Naive B cell (primary cell): Measurements from ENCODE around the gene ETV1. TPM values are rescaled to one million over a fixed set of nuclear protein-coding genes. Genes with fewer than 3 reads are reported as not detected.

Experiments
- ATAC-seq, 2 donors: fragments of 150-1000 bp; cut with Tn5 transposase; 2 replicates each; pipeline ENCODE4 v1.10.0; 2021; ENCODE audit warnings: low read depth in 2 of 2, mild to moderate bottlenecking in 2 of 2, moderate library complexity in 2 of 2
- DNase-seq: peaks from one replicate; pipeline ENCODE4 v3.0.0; 2022
- H3K27ac Mint-ChIP-seq, 6 donors: one replicate each; pipeline ENCODE4 v1.8.0; 2020 to 2022; ENCODE audit warnings: mild to moderate bottlenecking in 6 of 6, mixed read lengths in 6 of 6, moderate library complexity in 5 of 6, inconsistent platforms in 2 of 6
- H3K27me3 Mint-ChIP-seq, 3 donors: one replicate each; pipeline ENCODE4 v1.8.0; 2021 to 2022; ENCODE audit warnings: mixed read lengths in 3 of 3, mild to moderate bottlenecking in 1 of 3
- H3K36me3 Mint-ChIP-seq, 2 donors: one replicate each; pipeline ENCODE4 v1.8.0; 2020 to 2022; ENCODE audit warnings: mixed read lengths in 2 of 2, inconsistent platforms in 1 of 2, mild to moderate bottlenecking in 1 of 2
- H3K4me1 Mint-ChIP-seq, 3 donors: one replicate each; pipeline ENCODE4 v1.8.0; 2020 to 2022; ENCODE audit warnings: mixed read lengths in 3 of 3, inconsistent platforms in 1 of 3, mild to moderate bottlenecking in 1 of 3, moderate library complexity in 1 of 3
- H3K4me3 Mint-ChIP-seq, 8 donors: one replicate each; pipeline ENCODE4 v1.8.0; 2020 to 2022; ENCODE audit warnings: mild to moderate bottlenecking in 8 of 8, mixed read lengths in 8 of 8, moderate library complexity in 8 of 8, inconsistent platforms in 2 of 8
- H3K9me3 Mint-ChIP-seq, 7 donors: one replicate each; pipeline ENCODE4 v1.8.0; 2020 to 2022; ENCODE audit warnings: mixed read lengths in 7 of 7, mild to moderate bottlenecking in 5 of 7, inconsistent platforms in 2 of 7, moderate library complexity in 1 of 7
- polyA plus RNA-seq, 6 donors: library from polyadenylated mRNA; unstranded; fragments of 300-500 nt; fragmentation: Illumina TruSeq; gene quantifications; one replicate each; pipeline ENCODE4 v1.2.3, GENCODE V29; 2021; ENCODE audit warnings: low read depth in 6 of 6

ETV1 gene
- polyA plus RNA-seq, 6 donors from 2014 or later: not detected

DNA sequence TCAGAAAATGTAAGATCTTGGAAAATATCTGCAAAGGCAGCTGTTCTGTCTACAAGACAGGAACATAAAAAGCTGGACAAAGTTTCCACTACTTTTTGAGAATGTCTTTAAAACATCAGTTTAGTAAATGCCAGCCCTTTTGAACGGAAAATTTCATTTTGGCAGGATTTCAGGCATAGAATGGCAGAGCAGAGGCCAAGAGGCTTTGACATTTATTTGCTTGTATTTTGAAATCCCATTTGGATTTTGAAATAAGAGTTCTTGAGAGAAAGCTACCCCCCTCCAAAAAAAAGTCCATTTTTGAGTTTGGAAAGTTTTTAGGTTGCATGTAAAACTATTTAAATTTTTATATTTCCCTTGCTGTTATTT lies 3.1 kb upstream of the ETV1 start:
- ATAC-seq: no peak
- peaks cover 0 to 8% (median 0%) of the 10 kb centered on the region in 3 donors for H3K27me3 Mint-ChIP-seq
- no peaks in the 10 kb centered on the region for H3K36me3 Mint-ChIP-seq
- H3K4me3 Mint-ChIP-seq: no peak overlapping the region
- H3K27ac Mint-ChIP-seq: no peak overlapping the region
- H3K9me3 Mint-ChIP-seq: peaks cover 0 to 4% (median 0%) of the 10 kb centered on the region in 7 donors
- DNase-seq: no peak
- H3K4me1 Mint-ChIP-seq: no peaks in the 10 kb centered on the region

DNA sequence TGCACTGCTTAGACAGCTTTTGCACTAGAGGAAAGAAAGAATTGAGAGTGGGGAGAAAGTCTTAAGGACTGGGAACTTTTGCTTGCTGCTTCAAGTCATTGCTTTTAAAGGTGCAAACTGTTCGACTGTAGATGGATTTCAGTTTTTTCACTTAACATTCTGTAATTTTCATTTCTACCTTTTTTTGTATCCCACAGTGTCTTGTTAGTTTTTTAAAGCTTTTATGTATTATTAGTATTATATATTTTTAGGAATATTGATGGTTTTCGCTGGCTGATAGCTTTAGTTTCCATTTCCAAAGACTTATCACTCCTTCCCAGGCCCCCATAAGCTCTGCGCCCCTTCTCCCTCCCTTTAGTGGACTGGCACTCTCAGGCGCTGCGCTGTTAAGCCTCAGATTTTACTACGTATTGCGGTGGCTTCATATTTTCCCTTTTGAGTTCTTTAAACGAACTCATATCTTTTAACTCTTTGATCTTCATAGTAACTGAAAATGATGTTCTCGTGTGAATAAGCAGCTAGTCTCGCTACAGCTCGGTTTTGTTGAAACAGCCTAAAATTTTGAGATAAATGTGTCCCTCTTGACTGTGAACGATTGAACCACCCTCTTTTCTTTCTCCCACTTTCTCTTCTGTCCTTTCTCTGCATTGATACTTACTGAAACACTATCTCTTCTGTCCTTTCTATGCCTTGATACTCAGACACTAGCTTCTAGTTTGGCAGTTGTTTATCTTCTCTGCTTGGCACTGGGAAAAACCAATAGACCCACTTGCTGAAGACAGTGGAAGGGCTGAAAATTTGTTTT lies 2.5 kb upstream of the ETV1 start:
- no peaks in the 10 kb centered on the region for H3K36me3 Mint-ChIP-seq
- no peak overlapping the region for H3K4me3 Mint-ChIP-seq
- H3K4me1 Mint-ChIP-seq: no peaks in the 10 kb centered on the region
- ATAC-seq: no peak
- H3K9me3 Mint-ChIP-seq: peaks cover 0 to 5% (median 0%) of the 10 kb centered on the region in 7 donors
- no peak overlapping the region for H3K27ac Mint-ChIP-seq
- no peak for DNase-seq
- peaks cover 0 to 8% (median 0%) of the 10 kb centered on the region in 3 donors for H3K27me3 Mint-ChIP-seq

DNA sequence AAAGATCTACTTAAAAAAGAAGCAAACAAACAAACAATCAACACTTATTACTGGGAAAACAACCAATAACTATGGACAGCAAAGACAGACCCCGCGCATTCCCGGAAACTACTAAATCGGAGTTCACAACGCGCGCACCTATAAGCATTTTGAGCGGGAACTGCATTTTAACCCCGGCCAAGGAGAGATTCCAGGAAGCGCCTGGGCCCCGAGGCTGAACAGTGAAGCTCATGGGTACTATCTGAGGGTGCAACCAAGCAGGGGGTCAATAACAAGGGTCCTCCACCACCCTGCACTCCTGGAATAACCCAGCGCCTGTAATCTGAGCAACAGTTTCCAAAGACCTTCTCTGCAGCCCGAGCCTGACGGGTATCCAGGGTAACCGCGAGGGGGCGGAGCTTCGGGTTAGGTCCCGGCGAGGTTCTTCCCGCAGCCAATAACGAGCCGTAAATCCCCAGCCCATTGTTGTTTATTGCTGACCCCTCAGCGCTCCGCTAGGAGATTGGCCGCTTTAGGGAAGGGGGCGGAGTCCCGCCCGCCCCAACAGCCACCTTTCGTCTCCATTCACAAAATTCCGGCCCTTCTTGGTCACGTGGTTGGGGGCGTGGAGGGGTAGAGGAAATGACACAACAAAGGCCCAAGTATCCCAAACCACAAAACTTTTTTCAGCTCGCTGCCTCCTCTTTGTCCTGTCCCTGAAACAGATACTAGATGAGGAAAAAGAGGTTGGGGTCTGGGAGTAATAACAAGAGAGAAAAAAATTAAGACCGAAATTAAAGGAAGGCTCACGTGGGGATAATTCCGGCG lies 1.7 kb upstream of the ETV1 start:
- Mint-ChIP-seq H3K4me3 (no peak overlapping the region), H3K27ac (no peak overlapping the region), H3K9me3 (peaks cover 0 to 2% (median 0%) of the 10 kb centered on the region in 7 donors), H3K36me3 (no peaks in the 10 kb centered on the region), H3K27me3 (peaks cover 0 to 8% (median 7%) of the 10 kb centered on the region in 3 donors), H3K4me1 (no peaks in the 10 kb centered on the region)
- ATAC-seq (peak; percentile 13 to 24), DNase-seq (peak; percentile 2)

DNA sequence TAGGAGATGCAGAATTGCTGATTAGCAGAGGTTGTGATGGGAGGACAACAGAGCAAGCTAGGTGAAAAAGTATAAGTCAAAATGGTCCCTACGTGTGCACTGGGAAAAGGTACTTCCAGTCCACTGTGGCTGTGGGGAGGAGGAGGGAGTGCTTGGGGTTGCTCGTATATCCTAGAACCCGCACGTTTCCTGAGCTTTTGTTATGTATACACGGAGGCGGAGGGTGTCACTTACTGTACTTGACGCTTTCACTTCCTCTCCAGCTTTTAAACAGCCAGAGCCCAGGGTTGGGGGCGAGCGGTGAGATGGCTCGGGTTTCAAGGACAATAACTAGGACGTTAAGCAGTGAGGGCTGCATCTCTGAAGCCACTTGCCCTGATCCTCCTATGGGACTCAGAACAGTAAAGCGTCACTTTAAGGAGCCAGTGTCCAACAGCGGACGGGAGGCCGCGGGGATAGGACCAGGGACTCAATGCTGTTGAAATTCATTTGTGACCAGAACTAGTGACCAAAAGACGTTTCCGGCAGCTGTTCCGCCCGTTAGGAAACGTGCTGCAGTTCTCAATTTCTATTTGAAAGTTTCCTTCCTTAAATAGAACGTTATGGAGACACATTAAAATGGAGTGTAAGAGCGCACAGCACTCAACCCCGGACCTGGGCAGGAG lies 985 bp upstream of the ETV1 start:
- ATAC-seq: peak; percentile 76 to 78
- Mint-ChIP-seq H3K4me3 (no peak overlapping the region), H3K36me3 (no peaks in the 10 kb centered on the region), H3K4me1 (no peaks in the 10 kb centered on the region), H3K27ac (no peak overlapping the region), H3K27me3 (peaks cover 0 to 12% (median 8%) of the 10 kb centered on the region in 3 donors), H3K9me3 (peaks cover 0 to 2% (median 0%) of the 10 kb centered on the region in 7 donors)
- DNase-seq: peak; percentile 24

DNA sequence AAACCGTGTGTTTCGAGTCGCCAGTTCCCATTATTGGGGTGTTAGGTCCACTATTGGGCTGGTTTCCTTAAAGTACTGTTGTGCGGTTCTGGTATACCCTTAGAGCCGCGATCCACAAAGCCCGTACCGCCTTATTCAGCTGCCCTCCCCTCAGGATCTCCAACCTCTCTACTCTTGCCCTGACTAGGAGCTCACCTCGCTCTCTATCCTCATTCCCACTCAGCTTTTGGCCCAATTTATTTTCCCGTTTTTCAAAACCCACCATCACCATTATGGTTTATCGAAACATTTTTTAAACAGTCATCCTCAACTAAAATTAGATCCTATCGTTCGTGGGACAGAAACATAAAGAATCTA lies 461 bp upstream of the ETV1 start:
- Mint-ChIP-seq H3K27me3 (peaks cover 0 to 12% (median 8%) of the 10 kb centered on the region in 3 donors), H3K4me3 (no peak overlapping the region), H3K4me1 (no peaks in the 10 kb centered on the region), H3K27ac (no peak overlapping the region), H3K9me3 (peaks cover 0 to 2% (median 0%) of the 10 kb centered on the region in 7 donors), H3K36me3 (no peaks in the 10 kb centered on the region)
- no peak for DNase-seq
- no peak for ATAC-seq

DNA sequence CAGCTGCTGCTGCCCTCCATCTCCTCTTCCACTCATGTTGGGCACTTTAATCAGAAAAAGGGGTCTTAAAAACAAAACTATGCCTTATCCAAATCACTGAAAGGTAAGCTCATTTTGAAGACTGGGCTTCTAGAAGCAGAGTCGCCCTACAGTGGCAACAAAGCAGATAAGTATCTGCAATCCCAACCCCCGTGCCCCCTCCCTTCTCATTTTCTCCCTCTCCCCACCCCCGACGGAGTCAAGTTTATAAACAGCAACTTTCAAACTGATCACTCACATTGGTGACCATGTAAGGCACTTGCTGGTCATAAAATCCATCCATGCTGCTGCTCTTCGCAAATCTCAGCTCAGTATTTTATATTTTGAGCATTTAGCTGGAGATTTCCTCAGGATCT lies 738 bp downstream of the ETV1 start:
- H3K4me1 Mint-ChIP-seq: no peaks in the 10 kb centered on the region
- H3K36me3 Mint-ChIP-seq: no peaks in the 10 kb centered on the region
- H3K4me3 Mint-ChIP-seq: no peak overlapping the region
- H3K9me3 Mint-ChIP-seq: peaks cover 0 to 2% (median 0%) of the 10 kb centered on the region in 7 donors
- H3K27me3 Mint-ChIP-seq: peaks cover 0 to 12% (median under 1%) of the 10 kb centered on the region in 3 donors
- no peak for ATAC-seq
- no peak for DNase-seq
- H3K27ac Mint-ChIP-seq: no peak overlapping the region

DNA sequence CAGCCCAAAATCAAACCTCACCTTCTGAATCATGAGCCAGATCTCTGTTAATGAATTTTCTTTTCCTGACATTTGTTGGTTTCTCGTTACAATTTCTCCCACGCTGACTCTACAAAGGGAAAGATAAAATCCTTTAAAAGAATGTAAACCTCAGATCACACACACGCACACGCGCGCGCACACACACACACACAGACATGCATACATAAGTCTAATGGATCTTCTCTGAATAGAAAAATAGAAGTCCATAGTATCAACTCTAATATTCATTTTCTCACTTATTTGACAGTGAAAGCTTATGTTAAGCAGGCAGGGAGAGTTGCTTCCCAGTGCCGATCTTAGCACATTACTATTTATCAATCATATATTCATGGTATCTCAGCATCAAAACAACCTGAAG lies 1.4 kb downstream of the ETV1 start:
- peaks cover 0 to 12% (median 1%) of the 10 kb centered on the region in 3 donors for H3K27me3 Mint-ChIP-seq
- no peaks in the 10 kb centered on the region for H3K36me3 Mint-ChIP-seq
- no peak overlapping the region for H3K27ac Mint-ChIP-seq
- no peak overlapping the region for H3K4me3 Mint-ChIP-seq
- no peaks in the 10 kb centered on the region for H3K4me1 Mint-ChIP-seq
- ATAC-seq (no peak), DNase-seq (no peak)
- peaks cover 0 to 2% (median 0%) of the 10 kb centered on the region in 7 donors for H3K9me3 Mint-ChIP-seq

DNA sequence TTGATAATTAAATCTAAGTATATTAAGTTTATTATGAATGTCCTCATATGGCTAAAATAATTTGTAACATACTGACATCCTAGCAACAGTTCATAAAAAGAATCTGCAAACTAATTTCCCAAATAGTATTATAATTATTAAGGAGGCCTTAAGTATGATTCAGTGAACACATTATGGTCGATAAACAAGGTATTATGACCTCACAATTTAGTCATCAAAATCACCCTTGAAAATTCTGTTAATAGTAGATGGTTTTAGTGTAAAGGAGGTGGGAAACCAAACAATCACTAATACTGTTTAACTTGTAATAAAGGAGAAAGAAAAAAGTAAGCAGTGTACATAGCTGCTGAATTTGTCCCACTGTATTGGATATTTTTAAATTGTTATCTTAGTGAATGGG lies 2.1 kb downstream of the ETV1 start:
- H3K4me3 Mint-ChIP-seq: no peak overlapping the region
- H3K27ac Mint-ChIP-seq: no peak overlapping the region
- no peak for ATAC-seq
- H3K4me1 Mint-ChIP-seq: no peaks in the 10 kb centered on the region
- no peak for DNase-seq
- H3K9me3 Mint-ChIP-seq: peaks cover 0 to 3% (median 0%) of the 10 kb centered on the region in 7 donors
- no peaks in the 10 kb centered on the region for H3K36me3 Mint-ChIP-seq
- peaks cover 0 to 12% (median 5%) of the 10 kb centered on the region in 3 donors for H3K27me3 Mint-ChIP-seq

DNA sequence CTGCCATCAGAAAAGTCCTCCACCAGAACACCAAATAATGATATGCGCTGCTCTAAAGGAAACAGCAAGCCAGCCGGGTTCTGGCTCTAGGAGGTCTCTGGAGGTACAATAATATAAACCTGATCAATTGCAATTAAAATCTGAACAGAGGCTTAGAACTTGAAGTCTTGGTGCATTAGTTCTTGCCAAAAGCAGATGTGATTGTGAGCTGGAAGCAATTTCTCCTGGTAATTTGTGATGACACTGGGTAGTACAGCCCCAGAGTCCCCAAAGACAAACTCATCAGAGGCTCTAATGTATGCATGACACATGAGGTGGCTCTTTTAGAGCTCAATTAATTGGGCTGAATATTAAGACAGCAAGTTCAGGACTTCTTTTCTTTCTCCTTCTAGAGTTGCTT lies 3.3 kb downstream of the ETV1 start:
- Mint-ChIP-seq H3K4me1 (no peaks in the 10 kb centered on the region), H3K9me3 (peaks cover 0 to 4% (median 0%) of the 10 kb centered on the region in 7 donors)

DNA sequence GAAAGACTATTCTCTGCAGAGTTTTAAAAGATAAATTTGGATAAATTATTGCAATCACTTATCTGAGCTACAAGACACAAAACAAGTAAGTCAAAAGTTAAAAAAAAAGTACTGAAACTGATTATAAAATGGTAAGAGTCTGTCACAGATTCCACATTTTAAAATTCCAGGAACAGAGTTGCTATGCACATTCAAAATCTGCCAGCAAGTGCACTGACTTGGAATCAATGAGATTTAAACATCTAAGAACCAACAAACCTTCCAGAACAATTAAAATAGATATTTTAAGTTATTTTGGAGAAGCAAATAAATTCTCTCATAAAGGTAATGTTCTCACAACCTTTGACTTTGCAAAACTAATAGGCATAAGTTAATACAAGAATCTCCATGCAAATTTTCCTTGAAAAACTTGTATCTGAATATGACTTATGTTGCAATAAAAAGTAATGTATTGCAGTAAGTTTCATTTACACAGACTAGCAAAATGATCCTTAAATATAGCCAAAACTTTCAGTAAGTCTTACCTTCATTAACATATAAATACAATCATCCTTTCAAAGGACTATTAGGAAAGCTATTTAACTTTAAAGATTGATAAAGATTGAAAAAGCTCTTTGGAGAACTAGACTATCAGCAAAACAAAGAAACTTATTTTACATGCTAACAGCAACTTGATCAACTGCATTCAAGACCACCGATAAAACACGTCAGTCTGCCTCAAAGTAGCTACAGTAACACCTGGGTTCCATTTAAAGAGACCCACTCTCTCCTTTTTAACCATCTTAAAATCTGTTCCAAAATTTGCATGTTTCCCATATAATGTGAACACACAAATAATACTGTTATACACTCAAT lies 4.4 kb downstream of the ETV1 start:
- DNase-seq (no peak), ATAC-seq (no peak)
- Mint-ChIP-seq H3K36me3 (no peaks in the 10 kb centered on the region), H3K27me3 (peaks cover 0 to 12% (median 12%) of the 10 kb centered on the region in 3 donors), H3K4me1 (no peaks in the 10 kb centered on the region), H3K9me3 (peaks cover 0 to 4% (median 0%) of the 10 kb centered on the region in 7 donors), H3K4me3 (no peak overlapping the region), H3K27ac (no peak overlapping the region)

More for the DNA sequence above, 3.3 kb downstream of the ETV1 start:
- ATAC-seq (no peak), DNase-seq (no peak)
- Mint-ChIP-seq H3K27me3 (peaks cover 0 to 12% (median 6%) of the 10 kb centered on the region in 3 donors), H3K27ac (no peak overlapping the region), H3K4me3 (no peak overlapping the region), H3K36me3 (no peaks in the 10 kb centered on the region)

DNA sequence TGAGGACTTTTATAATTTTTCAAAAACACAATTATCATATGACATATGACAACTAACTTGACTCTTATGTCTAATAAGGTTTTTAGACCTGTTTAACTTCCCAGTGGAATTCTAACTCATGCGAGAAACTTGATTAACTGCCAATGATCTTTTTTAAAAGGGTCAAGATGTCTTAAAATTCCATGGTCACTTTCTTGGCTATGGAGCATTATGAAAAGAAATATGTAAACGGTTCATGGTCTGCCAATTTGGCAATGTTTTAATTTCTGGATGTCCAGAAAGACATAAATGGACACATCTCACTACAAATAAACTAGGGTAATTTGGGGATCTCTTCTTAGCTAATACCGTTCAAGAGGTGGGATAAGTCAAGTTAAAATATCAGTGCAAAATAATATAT lies 5.4 kb downstream of the ETV1 start:
- ATAC-seq (no peak), DNase-seq (no peak)
- peaks cover 0 to 13% (median 12%) of the 10 kb centered on the region in 3 donors for H3K27me3 Mint-ChIP-seq

DNA sequence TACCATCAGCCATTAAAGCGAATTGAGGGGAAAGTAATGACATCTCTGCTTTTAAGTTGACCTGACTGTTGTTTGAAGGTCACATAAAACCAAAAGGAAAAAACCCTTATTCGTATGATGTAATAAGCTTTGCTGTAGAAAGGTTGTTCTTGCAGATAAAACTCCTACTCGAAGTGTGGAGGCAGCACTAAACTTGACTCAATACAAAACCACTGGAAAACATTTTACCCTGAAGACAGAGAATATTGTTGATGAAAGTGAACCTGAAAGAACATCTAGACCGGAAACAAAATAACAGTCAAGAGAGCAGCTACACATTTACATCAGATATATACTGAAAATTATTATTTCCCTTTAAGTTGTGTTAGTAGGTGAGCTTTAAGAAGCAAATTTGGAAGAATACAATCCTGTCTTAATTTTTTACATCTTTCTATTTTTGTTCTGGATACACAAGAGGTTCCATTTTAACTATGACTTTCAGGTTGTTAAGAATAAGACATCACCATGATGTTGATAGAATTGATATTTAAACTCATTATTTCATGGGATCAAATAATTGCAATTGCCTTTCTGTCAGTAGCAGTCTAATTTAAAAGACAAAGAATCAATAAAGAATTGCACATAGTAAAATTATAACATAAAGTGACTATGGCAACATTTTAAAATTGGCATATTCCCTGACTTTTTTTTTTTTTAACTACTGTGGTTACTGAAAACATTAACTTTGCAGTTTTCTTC lies 6.4 kb downstream of the ETV1 start:
- peaks cover 0 to 4% (median 0%) of the 10 kb centered on the region in 7 donors for H3K9me3 Mint-ChIP-seq
- ATAC-seq (no peak), DNase-seq (no peak)
- H3K4me3 Mint-ChIP-seq: no peak overlapping the region
- H3K27me3 Mint-ChIP-seq: peaks cover 0 to 13% (median 12%) of the 10 kb centered on the region in 3 donors
- H3K4me1 Mint-ChIP-seq: no peaks in the 10 kb centered on the region
- H3K36me3 Mint-ChIP-seq: no peaks in the 10 kb centered on the region
- no peak overlapping the region for H3K27ac Mint-ChIP-seq

More for the DNA sequence above, 5.4 kb downstream of the ETV1 start:
- H3K9me3 Mint-ChIP-seq: peaks cover 0 to 4% (median 0%) of the 10 kb centered on the region in 7 donors
- no peaks in the 10 kb centered on the region for H3K4me1 Mint-ChIP-seq
- no peaks in the 10 kb centered on the region for H3K36me3 Mint-ChIP-seq
- H3K4me3 Mint-ChIP-seq: no peak overlapping the region
- no peak overlapping the region for H3K27ac Mint-ChIP-seq
